GM18526 (cell line): Measurements from ENCODE around the gene CA7.
A peak's percentile ranks its signal among the peaks of the same experiment; 100 is the strongest.

Experiments used
- POLR2A ChIP-seq: IDR thresholded peaks from 3 replicates; pipeline ENCODE4 v1.6.1; 2011; ENCODE audit not compliant: insufficient read length; ENCODE audit errors: extremely low read depth

Gene CA7

DNA sequence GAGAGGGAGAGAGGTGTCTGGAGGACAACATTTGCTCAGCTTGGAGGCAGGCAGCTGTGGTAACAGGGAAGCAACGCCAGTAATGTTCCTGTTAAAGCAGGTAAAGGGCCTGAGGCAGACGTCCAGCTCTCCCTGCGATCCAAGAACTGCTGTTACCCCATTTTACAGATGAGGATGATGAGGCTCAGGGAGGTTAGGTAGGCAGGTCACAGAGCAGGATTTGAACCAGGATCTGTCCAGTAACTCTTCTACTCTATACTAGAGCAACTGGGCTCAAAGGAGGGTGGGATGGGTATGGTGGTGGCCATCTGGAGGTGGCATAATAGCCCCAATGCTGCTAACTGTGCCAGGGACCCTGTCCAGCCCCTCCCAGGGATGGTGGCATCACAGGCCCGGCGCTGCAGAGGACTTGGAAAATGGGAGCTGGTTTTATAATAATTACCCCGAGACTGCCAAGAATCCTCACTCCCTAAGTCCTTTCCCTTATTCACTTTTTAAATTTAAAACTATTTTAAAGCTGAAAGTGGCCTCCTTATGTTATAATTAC lies 12.0 kb downstream of the CA7 start:
- TF ChIP-seq POLR2A: no peak

- no peak for TF ChIP-seq POLR2A
These were observed 12.6 kb downstream of the CA7 start for GRCh38 chr16:66856801-66857200.

DNA sequence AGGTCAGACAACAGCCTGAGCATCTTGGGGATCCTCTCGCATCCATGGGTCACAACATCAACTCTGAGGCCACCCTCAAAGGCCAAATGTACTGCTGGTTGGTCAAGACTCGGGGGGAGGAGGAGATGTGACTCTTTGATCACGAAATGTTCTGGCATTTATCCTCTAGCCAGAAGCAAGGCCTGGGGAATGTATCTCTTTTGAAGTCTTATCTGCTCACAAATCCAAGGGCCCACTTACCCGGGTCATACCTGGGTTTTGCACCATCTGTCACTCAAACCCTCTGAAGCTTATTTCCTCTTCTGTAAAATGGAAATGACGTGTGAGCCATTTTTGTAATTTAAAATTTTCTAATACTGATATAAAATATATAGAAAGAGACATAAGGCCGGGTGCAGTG lies 13.2 kb downstream of the CA7 start:
- TF ChIP-seq POLR2A: no peak

GRCh38 chr16:66858740-66859396 lies 14.7 kb downstream of the CA7 start:
- no peak for TF ChIP-seq POLR2A

DNA sequence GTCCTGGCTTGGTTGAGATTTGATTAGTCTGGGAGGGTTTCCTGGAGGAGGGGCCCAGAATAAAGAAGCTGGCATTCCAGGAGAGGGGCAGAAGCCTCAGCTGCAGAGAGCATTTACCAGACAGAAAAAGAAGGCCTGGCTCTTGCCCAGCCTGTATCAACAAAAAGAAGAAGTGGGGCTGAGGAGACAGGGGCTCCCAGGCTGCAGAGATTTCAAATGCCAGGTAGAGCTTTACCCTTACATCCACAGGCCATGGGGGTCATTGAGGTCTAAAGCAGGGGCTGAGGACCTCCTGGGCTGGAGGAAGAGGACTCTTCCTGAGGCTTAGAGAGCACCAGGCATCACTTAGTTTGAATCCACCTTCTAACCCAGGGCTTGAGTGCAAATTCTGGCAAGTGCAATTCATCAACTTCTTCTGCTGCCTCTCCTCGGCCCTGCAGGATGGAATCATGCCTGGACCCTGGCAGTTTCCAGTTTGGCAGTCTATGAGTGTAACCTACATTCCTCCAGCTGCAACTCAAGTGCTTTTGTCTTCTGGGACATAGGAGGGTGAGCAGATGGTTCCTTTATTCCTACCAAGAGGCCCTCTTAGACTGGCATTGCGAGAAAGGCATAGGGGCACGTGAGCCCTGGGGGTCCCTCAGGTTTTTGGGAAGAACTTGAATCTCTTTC lies 15.3 kb downstream of the CA7 start:
- TF ChIP-seq POLR2A: no peak

GRCh38 chr16:66862023-66862520 lies 17.9 kb downstream of the CA7 start:
- no peak for TF ChIP-seq POLR2A

- no peak for TF ChIP-seq POLR2A
These were observed 19.5 kb downstream of the CA7 start for GRCh38 chr16:66863707-66864106.

- TF ChIP-seq POLR2A: no peak
These were observed 25.2 kb downstream of the CA7 start for GRCh38 chr16:66869424-66869823.

DNA sequence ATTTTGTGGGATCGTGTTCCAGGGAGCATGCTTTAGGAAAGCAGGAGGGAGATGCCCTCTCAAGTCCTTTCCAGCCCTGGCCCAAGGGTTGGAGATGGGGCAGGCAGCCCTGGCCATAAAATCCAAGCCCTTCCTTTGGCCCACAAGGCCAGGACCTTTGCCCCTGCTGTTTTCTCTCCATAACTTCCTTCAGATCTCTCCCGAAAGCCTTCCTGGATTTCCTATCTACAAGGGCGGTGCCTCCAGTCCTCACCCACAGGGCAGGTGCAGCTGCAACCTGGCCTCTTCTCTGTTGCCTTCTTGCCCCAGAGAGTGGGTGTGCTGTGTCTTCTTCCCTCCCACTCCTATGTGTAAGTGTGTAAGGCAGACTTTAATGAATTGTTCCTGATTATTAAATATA lies 27.6 kb downstream of the CA7 start:
- TF ChIP-seq POLR2A: no peak

DNA sequence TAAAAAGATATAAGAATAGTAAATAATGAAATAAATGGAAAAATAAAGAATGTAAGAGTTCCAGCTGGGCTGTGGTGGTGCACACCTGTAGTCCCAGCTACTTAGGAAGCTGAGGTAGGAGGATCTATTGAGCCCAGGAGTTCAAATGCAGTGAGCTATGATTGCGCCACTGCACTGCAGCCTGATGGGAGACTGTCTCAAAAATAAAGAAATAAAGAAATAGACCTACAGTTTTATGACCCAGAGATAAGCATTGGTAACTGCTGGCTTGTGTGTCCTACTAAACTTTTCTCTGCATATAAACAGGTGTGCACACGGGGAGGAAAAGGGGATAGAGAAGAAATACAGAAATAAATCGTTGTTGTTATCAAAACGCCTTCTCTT lies 28.3 kb downstream of the CA7 start:
- TF ChIP-seq POLR2A: no peak

DNA sequence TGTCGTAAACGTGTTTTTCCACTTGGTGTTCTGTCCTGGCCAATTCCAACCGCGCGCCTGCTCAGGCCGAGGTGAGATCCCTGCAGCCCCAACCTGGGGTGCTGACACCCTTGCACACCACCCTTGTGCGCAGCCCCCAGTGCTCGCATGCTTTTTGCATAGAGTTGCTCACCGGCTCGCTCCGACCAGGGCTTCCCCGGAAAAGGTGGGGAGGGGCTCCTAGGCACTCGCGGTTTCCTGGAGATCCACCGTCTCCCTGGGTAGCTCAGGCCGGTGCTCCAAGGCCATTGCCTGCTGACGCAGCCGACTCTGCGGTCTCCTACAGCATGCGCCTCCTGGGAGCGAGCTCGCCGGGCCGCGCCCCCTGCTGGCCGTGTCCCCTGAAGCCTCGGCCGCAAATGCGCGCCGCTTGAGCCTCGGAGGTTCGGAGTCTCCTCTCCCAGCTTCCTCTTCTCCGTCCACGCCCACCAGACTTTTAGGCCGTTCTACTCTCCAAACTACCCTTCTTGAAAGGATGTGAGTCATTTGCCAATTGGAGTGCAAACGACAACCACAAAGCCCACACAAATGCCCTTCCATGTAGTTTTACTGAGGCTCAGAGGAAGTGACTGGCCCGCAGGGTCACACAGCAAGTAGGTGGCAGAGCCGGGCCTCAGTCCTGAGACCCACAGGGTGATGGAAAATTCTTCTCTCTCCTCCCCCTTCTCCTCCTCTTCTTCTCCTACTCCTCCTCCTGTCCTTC lies 28.9 kb downstream of the CA7 start:
- no peak for TF ChIP-seq POLR2A

- no peak for TF ChIP-seq POLR2A
These were observed 29.5 kb downstream of the CA7 start for GRCh38 chr16:66873685-66874055.

DNA sequence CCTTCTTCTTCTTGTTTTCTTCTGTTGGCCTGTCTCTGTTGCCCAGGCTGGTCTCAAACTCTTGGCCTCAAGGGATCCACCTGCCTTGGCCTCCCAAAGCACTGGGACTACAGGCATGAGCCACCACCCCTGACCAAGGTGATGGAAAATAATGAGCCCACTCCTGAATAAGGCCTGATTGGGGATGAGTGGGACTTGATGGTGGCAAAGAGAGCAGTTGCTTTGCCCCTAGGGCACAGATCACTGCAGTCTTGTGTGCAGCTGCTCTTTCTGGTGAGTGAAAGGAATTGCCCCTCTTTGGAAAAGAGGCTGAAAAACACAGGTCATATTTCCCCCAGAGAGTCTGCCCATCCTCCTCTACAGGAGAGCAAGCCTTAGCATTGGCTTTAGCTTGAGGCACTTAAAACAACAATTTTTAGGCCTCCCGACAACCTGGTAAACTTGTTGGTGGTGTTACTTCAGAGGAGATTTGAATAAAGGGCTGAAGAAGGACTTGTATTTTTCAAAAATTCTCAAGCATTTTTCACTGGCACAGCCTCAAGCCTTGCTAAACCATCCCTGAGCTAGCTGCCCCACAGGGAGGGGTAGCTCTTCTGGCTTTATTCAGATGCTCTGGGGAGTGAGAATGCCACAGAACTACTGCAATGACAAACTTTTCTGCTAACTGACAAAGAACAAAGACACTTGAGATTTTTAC lies 30.0 kb downstream of the CA7 start:
- TF ChIP-seq POLR2A: no peak

DNA sequence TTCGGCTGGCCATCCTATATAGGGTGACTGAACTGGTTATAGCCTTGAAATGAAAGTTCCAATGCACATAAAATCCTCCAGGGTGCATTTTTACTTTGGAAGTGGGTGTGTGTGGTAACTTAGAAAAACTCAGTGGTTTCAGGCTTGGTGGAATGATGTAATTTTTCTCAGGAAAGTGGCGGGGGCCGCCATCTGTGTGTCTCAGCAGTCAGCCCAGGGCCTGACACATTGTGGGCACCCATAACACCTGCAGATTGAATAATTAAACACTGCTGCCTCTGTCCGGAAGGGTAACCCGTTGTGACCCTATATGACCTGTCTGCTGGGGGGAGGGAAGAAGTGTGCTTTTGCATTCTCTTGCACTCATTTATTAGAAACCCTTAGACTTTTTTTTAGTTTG lies 33.9 kb downstream of the CA7 start:
- TF ChIP-seq POLR2A: no peak

- TF ChIP-seq POLR2A: peak; percentile 62
These were observed 36.2 kb downstream of the CA7 start, which contains the start of gene PDP2 for GRCh38 chr16:66880288-66881013. PDP2 (plus strand) TSS chr16:66880515; CDS start chr16:66884285, 3,770 bp downstream.

DNA sequence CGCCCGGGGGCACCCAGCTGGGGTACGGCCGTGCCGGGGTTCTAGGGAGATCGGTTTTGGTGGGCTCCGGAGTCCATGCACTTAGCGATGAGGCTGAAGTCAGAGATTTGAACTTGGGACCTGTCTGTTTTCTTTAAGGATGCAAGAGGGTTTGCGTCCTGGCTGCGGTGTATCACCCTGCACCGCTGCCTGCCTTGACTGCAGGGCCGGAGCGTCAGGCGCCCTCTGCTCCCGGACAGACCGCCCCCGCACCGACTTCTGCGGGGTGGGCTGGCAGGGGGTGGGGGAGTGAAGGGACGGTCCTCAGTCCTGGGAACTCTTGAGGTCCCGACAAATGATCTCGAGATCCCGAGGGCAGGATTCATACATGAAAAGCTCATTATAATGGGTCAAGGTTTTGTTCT lies 36.8 kb downstream of the CA7 start:
- TF ChIP-seq POLR2A: no peak
